Liver (tissue), 3 donors: Measurements from ENCODE around the gene TSPAN12.

Experiments used
- ATF3 ChIP-seq: IDR thresholded peaks from 2 replicates; pipeline ENCODE4 v1.6.1; 2016; ENCODE audit warnings: antibody characterized with exemption
- CTCF ChIP-seq: fragments of 150-350 bp; IDR thresholded peaks from 2 replicates; pipeline ENCODE4 v1.5.1; 2017; ENCODE audit warnings: improper control_type of control experiment, low read depth, low read length; ENCODE audit not compliant: missing input control
- GABPA ChIP-seq, 2 donors: IDR thresholded peaks in 1 of 2; conservative IDR thresholded peaks in 1 of 2; 2 replicates each; pipeline ENCODE4 v1.6.1; 2016; ENCODE audit warnings: antibody characterized with exemption in 2 of 2, mild to moderate bottlenecking in 1 of 2, moderate library complexity in 1 of 2
- NR2F2 ChIP-seq: IDR thresholded peaks from 2 replicates; pipeline ENCODE4 v1.6.1; 2016; ENCODE audit warnings: antibody characterized with exemption
- RAD21 ChIP-seq, 2 donors: IDR thresholded peaks; 2 replicates each; pipeline ENCODE4 v1.6.1; 2016; ENCODE audit warnings: antibody characterized with exemption in 2 of 2, mild to moderate bottlenecking in 2 of 2
- REST ChIP-seq: IDR thresholded peaks from 2 replicates; pipeline ENCODE4 v1.6.1; 2016; ENCODE audit warnings: antibody characterized with exemption, mild to moderate bottlenecking
- TAF1 ChIP-seq: conservative IDR thresholded peaks from 2 replicates; pipeline ENCODE4 v1.6.1; 2016; ENCODE audit warnings: antibody characterized with exemption, mild to moderate bottlenecking
- YY1 ChIP-seq: IDR thresholded peaks from 2 replicates; pipeline ENCODE4 v1.6.1; 2016; ENCODE audit warnings: antibody characterized with exemption, mild to moderate bottlenecking
- ZBTB33 ChIP-seq: IDR thresholded peaks from 2 replicates; pipeline ENCODE4 v1.6.1; 2016; ENCODE audit warnings: antibody characterized with exemption
- donor health status: healthy.
- donor health status: healthy.

- TF ChIP-seq RAD21 (IDR thresholded peaks at IDR 0.05) (no peak), CTCF (no peak), ATF3 (no peak), YY1 (no peak), REST (no peak), TAF1 (no peak), ZBTB33 (no peak), NR2F2 (no peak), GABPA (IDR thresholded peaks at IDR 0.05 in 1 of 2, conservative IDR thresholded peaks at IDR 0.05 in 1 of 2) (no peak)
These were observed 58.8 kb downstream of the TSPAN12 start for GRCh38 chr7:120799147-120799546.
